HepG2 (cell line): Measurements from ENCODE around the gene FAM131A. TPM values are rescaled to one million over a fixed set of nuclear protein-coding genes. Genes with fewer than 3 reads are reported as not detected.

Source experiments
- CBX5 ChIP-seq: sonication (generic); formaldehyde crosslinking; IDR thresholded peaks from 2 replicates; pipeline ENCODE4 v1.4.0; 2020; ENCODE audit warnings: missing genetic modification reagents, borderline replicate concordance
- MIER3 ChIP-seq: IDR thresholded peaks from 2 replicates; pipeline ENCODE4 v1.6.1; 2016; ENCODE audit warnings: missing compliant biosample characterization, borderline replicate concordance
- MTF1 ChIP-seq: sonication (generic); formaldehyde crosslinking; IDR thresholded peaks from 2 replicates; pipeline ENCODE4 v1.5.0; 2020; ENCODE audit warnings: missing genetic modification reagents
- PHF20 ChIP-seq: sonication (generic); formaldehyde crosslinking; IDR thresholded peaks from 2 replicates; pipeline ENCODE4 v1.5.0; 2020; ENCODE audit warnings: mild to moderate bottlenecking, missing genetic modification reagents
- REPIN1 ChIP-seq: sonication (generic); formaldehyde crosslinking; IDR thresholded peaks from 2 replicates; pipeline ENCODE4 v1.8.0; 2022; ENCODE audit warnings: missing genetic modification reagents, low read depth, mild to moderate bottlenecking, borderline replicate concordance
- RERE ChIP-seq: IDR thresholded peaks from 2 replicates; pipeline ENCODE4 v1.6.1; 2016; ENCODE audit warnings: low read depth, missing genetic modification reagents, missing compliant biosample characterization
- TFAP4 ChIP-seq: sonication (generic); IDR thresholded peaks from 2 replicates; pipeline ENCODE4 v1.6.1; 2016; ENCODE audit warnings: low read depth, borderline replicate concordance
- THRA ChIP-seq: sonication (generic); formaldehyde crosslinking; IDR thresholded peaks from 2 replicates; pipeline ENCODE4 v1.4.0; 2020; ENCODE audit warnings: missing genetic modification reagents, borderline replicate concordance
- ZNF124 ChIP-seq: sonication (generic); formaldehyde crosslinking; IDR thresholded peaks from 2 replicates; pipeline ENCODE4 v1.4.0; 2020; ENCODE audit warnings: missing genetic modification reagents
- ZNF230 ChIP-seq: sonication (generic); formaldehyde crosslinking; IDR thresholded peaks from 2 replicates; pipeline ENCODE4 v1.4.0; 2020; ENCODE audit warnings: mild to moderate bottlenecking, missing genetic modification reagents
- ZNF460 ChIP-seq: sonication (generic); formaldehyde crosslinking; IDR thresholded peaks from 2 replicates; pipeline ENCODE4 v1.5.1; 2020; ENCODE audit warnings: missing genetic modification reagents, mild to moderate bottlenecking, borderline replicate concordance
- ZNF552 ChIP-seq: sonication (generic); formaldehyde crosslinking; IDR thresholded peaks from 2 replicates; pipeline ENCODE4 v1.9.0; 2022; ENCODE audit warnings: missing genetic modification reagents, mild to moderate bottlenecking, borderline replicate concordance
- ZNF572 ChIP-seq: sonication (generic); formaldehyde crosslinking; IDR thresholded peaks from 2 replicates; pipeline ENCODE4 v1.5.1; 2020; ENCODE audit warnings: mild to moderate bottlenecking, missing genetic modification reagents
- ZNF615 ChIP-seq: sonication (generic); formaldehyde crosslinking; IDR thresholded peaks from 2 replicates; pipeline ENCODE4 v1.5.0; 2020; ENCODE audit warnings: mild to moderate bottlenecking, missing genetic modification reagents, borderline replicate concordance
- polyA plus RNA-seq, 8 experiments: library from polyadenylated mRNA; depleted of rRNA in 3 of 8; stranded (reverse) in 7 of 8; unstranded in 1 of 8; fragments of >200 nt; fragmentation: Illumina TruSeq in 4 of 8; extraction: Trizol in 4 of 8; gene quantifications; 2 replicates each; pipeline versions ENCODE4 v1.2.1 to v1.2.3, GENCODE V29; 2011 to 2016; ENCODE audit warnings: low read depth in 4 of 8, missing spikeins in 1 of 8, mixed read lengths in 1 of 8; ENCODE audit not compliant: insufficient read depth in 1 of 8
- total RNA-seq, 5 experiments: library from RNA; depleted of rRNA; stranded (reverse); fragments of >200 nt; fragmentation: Illumina TruSeq; extraction: Trizol; gene quantifications; 2 replicates each; pipeline ENCODE4 v1.2.3, GENCODE V29; 2016; ENCODE audit warnings: low read depth in 1 of 5
- TF ChIP-seq, protein P1 (sequence below): sonication (generic); formaldehyde crosslinking; IDR thresholded peaks from 2 replicates; pipeline ENCODE4 v1.5.0; 2020; ENCODE audit warnings: mild to moderate bottlenecking, missing genetic modification reagents, moderate library complexity
- TF ChIP-seq, protein P2 (sequence below): sonication (generic); formaldehyde crosslinking; IDR thresholded peaks from 2 replicates; pipeline ENCODE4 v1.5.0; 2020; ENCODE audit warnings: mild to moderate bottlenecking, missing genetic modification reagents

Gene FAM131A
- total and polyA plus RNA-seq, 2 of the 13 experiments (the other 11 are each of a cell fraction or from before 2014, with no cell fraction given) = 9.2 to 9.3 TPM

DNA sequence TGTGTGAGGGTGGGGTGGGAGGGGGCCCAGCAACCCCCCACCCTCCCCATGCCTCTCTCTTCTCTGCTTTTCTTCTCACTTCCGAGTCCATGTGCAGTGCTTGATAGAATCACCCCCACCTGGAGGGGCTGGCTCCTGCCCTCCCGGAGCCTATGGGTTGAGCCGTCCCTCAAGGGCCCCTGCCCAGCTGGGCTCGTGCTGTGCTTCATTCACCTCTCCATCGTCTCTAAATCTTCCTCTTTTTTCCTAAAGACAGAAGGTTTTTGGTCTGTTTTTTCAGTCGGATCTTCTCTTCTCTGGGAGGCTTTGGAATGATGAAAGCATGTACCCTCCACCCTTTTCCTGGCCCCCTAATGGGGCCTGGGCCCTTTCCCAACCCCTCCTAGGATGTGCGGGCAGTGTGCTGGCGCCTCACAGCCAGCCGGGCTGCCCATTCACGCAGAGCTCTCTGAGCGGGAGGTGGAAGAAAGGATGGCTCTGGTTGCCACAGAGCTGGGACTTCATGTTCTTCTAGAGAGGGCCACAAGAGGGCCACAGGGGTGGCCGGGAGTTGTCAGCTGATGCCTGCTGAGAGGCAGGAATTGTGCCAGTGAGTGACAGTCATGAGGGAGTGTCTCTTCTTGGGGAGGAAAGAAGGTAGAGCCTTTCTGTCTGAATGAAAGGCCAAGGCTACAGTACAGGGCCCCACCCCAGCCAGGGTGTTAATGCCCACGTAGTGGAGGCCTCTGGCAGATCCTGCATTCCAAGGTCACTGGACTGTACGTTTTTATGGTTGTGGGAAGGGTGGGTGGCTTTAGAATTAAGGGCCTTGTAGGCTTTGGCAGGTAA, 8.1 kb downstream of the FAM131A start (continued):
- TF ChIP-seq REPIN1 (CRISPR knock-in tag) = no peak
- no peak for TF ChIP-seq ZNF124 (CRISPR knock-in tag)
- no peak for TF ChIP-seq RERE (CRISPR knock-in tag)
- no peak for TF ChIP-seq THRA (CRISPR knock-in tag)
- no peak for TF ChIP-seq PHF20 (CRISPR knock-in tag)
- no peak for TF ChIP-seq CBX5 (CRISPR knock-in tag)
- TF ChIP-seq, protein P1, sequence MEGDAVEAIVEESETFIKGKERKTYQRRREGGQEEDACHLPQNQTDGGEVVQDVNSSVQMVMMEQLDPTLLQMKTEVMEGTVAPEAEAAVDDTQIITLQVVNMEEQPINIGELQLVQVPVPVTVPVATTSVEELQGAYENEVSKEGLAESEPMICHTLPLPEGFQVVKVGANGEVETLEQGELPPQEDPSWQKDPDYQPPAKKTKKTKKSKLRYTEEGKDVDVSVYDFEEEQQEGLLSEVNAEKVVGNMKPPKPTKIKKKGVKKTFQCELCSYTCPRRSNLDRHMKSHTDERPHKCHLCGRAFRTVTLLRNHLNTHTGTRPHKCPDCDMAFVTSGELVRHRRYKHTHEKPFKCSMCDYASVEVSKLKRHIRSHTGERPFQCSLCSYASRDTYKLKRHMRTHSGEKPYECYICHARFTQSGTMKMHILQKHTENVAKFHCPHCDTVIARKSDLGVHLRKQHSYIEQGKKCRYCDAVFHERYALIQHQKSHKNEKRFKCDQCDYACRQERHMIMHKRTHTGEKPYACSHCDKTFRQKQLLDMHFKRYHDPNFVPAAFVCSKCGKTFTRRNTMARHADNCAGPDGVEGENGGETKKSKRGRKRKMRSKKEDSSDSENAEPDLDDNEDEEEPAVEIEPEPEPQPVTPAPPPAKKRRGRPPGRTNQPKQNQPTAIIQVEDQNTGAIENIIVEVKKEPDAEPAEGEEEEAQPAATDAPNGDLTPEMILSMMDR (CRISPR knock-in tag) = peak; percentile 73
- no peak for TF ChIP-seq ZNF615 (CRISPR knock-in tag)
- TF ChIP-seq ZNF572 (CRISPR knock-in tag) = 0 out of 2 replicates have a peak, but pooled peaks have one; percentile 21
- TF ChIP-seq MTF1 (CRISPR knock-in tag) = no peak
- no peak for TF ChIP-seq ZNF230 (CRISPR knock-in tag)
- no peak for TF ChIP-seq ZNF552 (CRISPR knock-in tag)
- TF ChIP-seq MIER3 = no peak
- TF ChIP-seq ZNF460 (CRISPR knock-in tag) = no peak
- peak; percentile 96 for TF ChIP-seq TFAP4
- TF ChIP-seq, protein P2, sequence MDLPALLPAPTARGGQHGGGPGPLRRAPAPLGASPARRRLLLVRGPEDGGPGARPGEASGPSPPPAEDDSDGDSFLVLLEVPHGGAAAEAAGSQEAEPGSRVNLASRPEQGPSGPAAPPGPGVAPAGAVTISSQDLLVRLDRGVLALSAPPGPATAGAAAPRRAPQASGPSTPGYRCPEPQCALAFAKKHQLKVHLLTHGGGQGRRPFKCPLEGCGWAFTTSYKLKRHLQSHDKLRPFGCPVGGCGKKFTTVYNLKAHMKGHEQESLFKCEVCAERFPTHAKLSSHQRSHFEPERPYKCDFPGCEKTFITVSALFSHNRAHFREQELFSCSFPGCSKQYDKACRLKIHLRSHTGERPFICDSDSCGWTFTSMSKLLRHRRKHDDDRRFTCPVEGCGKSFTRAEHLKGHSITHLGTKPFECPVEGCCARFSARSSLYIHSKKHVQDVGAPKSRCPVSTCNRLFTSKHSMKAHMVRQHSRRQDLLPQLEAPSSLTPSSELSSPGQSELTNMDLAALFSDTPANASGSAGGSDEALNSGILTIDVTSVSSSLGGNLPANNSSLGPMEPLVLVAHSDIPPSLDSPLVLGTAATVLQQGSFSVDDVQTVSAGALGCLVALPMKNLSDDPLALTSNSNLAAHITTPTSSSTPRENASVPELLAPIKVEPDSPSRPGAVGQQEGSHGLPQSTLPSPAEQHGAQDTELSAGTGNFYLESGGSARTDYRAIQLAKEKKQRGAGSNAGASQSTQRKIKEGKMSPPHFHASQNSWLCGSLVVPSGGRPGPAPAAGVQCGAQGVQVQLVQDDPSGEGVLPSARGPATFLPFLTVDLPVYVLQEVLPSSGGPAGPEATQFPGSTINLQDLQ = no peak
